Mesenchymal stem cell (in vitro differentiated cells and primary cell): ENCODE measurements around the gene TAS1R1.
"Not testable (repeated sequence)": the region's sequence is repeated elsewhere in the genome, so short reads cannot be mapped to it uniquely, and the experiment has no call there.

Experiments
- DNase-seq: peaks from one replicate; pipeline ENCODE4 v3.0.0-alpha.2; 2013
- H2AFZ ChIP-seq: one replicate; pipeline ENCODE4 v1.6.1; 2013; ENCODE audit warnings: low read depth, mild to moderate bottlenecking, control low read depth, inconsistent platforms, low read length, moderate library complexity
- H2AK5ac ChIP-seq: 2 replicates; pipeline ENCODE4 v1.6.1; 2013; ENCODE audit warnings: low read length, moderate library complexity, mild to moderate bottlenecking, inconsistent platforms; ENCODE audit not compliant: severe bottlenecking
- H2BK120ac ChIP-seq: one replicate; pipeline ENCODE4 v1.6.1; 2013; ENCODE audit warnings: low read depth, mild to moderate bottlenecking, inconsistent platforms, low read length, moderate library complexity
- H2BK12ac ChIP-seq, 2 experiments: one replicate each; pipeline ENCODE4 v1.6.1; 2013; ENCODE audit warnings: inconsistent platforms in 2 of 2, low read length in 2 of 2, mild to moderate bottlenecking in 2 of 2, moderate library complexity in 2 of 2, control low read depth in 1 of 2
- H2BK15ac ChIP-seq: one replicate; pipeline ENCODE4 v1.6.1; 2013; ENCODE audit warnings: mild to moderate bottlenecking, low read depth, inconsistent platforms; ENCODE audit not compliant: poor library complexity, severe bottlenecking
- H2BK5ac ChIP-seq: 2 replicates; pipeline ENCODE4 v1.6.1; 2013; ENCODE audit warnings: low read depth, mild to moderate bottlenecking, low read length, control low read depth, inconsistent platforms; ENCODE audit not compliant: poor library complexity, severe bottlenecking
- H3K14ac ChIP-seq, 2 experiments: one replicate each; pipeline ENCODE4 v1.6.1; 2013; ENCODE audit warnings: inconsistent platforms in 2 of 2, low read length in 2 of 2, control low read depth in 1 of 2, mild to moderate bottlenecking in 1 of 2, moderate library complexity in 1 of 2
- H3K18ac ChIP-seq, 2 experiments: one replicate each; pipeline ENCODE4 v1.6.1; 2013; ENCODE audit warnings: inconsistent platforms in 2 of 2, low read length in 2 of 2, control low read depth in 1 of 2, low read depth in 1 of 2, mild to moderate bottlenecking in 1 of 2
- H3K23ac ChIP-seq, 2 experiments: one replicate each; pipeline ENCODE4 v1.6.1; 2013; ENCODE audit warnings: inconsistent platforms in 2 of 2, low read length in 2 of 2, mild to moderate bottlenecking in 2 of 2, moderate library complexity in 2 of 2, control low read depth in 1 of 2
- H3K27ac ChIP-seq: 2 replicates; pipeline ENCODE4 v1.5.1; 2013; ENCODE audit warnings: mild to moderate bottlenecking, moderate library complexity, low read length, control low read depth, inconsistent platforms; ENCODE audit not compliant: poor library complexity, severe bottlenecking
- H3K27me3 ChIP-seq, 2 experiments: 2 replicates each; pipeline versions ENCODE4 v1.6.1 to v1.7.0; 2013; ENCODE audit warnings: low read length in 2 of 2, mild to moderate bottlenecking in 2 of 2, moderate library complexity in 2 of 2, control low read depth in 1 of 2, inconsistent platforms in 1 of 2; ENCODE audit not compliant: control insufficient read depth in 1 of 2, insufficient read depth in 1 of 2
- H3K36me3 ChIP-seq, 2 experiments: 2 replicates each; pipeline versions ENCODE4 v1.6.1 to v1.7.0; 2013; ENCODE audit warnings: low read length in 2 of 2, control low read depth in 1 of 2, inconsistent platforms in 1 of 2, low read depth in 1 of 2, mild to moderate bottlenecking in 1 of 2; ENCODE audit not compliant: insufficient read depth in 2 of 2, control insufficient read depth in 1 of 2
- H3K4ac ChIP-seq, 2 experiments: one replicate each; pipeline ENCODE4 v1.6.1; 2013; ENCODE audit warnings: inconsistent platforms in 2 of 2, low read length in 2 of 2, mild to moderate bottlenecking in 2 of 2, moderate library complexity in 2 of 2, control low read depth in 1 of 2, low read depth in 1 of 2
- H3K4me1 ChIP-seq: 2 replicates; pipeline ENCODE4 v1.6.1; 2013; ENCODE audit warnings: low read depth, low read length, control low read depth; ENCODE audit not compliant: control insufficient read depth, insufficient read depth
- H3K4me2 ChIP-seq: 2 replicates; pipeline ENCODE4 v1.6.1; 2013; ENCODE audit warnings: low read length, mild to moderate bottlenecking, inconsistent platforms; ENCODE audit not compliant: poor library complexity, severe bottlenecking
- H3K4me3 ChIP-seq, 2 experiments: 2 replicates each; pipeline versions ENCODE4 v1.5.1 to v1.7.0; 2013; ENCODE audit warnings: low read length in 2 of 2, mild to moderate bottlenecking in 2 of 2, control low read depth in 1 of 2, low read depth in 1 of 2; ENCODE audit not compliant: insufficient read depth in 1 of 2
- H3K79me1 ChIP-seq: replicated peaks from 2 replicates; pipeline ENCODE4 v1.6.1; 2013; ENCODE audit warnings: mild to moderate bottlenecking, control low read depth, low read length, inconsistent platforms; ENCODE audit not compliant: poor library complexity, severe bottlenecking
- H3K9ac ChIP-seq: 2 replicates; pipeline ENCODE4 v1.7.0; 2013; ENCODE audit warnings: mild to moderate bottlenecking, low read length, moderate library complexity
- H3K9me3 ChIP-seq: 2 replicates; pipeline ENCODE4 v1.7.0; 2013; ENCODE audit warnings: mild to moderate bottlenecking, low read length; ENCODE audit not compliant: control insufficient read depth
- H4K8ac ChIP-seq: one replicate; pipeline ENCODE4 v1.6.1; 2013; ENCODE audit warnings: inconsistent platforms, mild to moderate bottlenecking, low read length, moderate library complexity
- H4K91ac ChIP-seq: one replicate; pipeline ENCODE4 v1.6.1; 2013; ENCODE audit warnings: mild to moderate bottlenecking, low read length, inconsistent platforms
- WGBS: methylation state at CpG from one replicate; pipeline ENCODE4 v1.1.7; 2013; ENCODE audit warnings: mixed read lengths; 5-methylcytosine and 5-hydroxymethylcytosine counted together

The TAS1R1 gene

DNA sequence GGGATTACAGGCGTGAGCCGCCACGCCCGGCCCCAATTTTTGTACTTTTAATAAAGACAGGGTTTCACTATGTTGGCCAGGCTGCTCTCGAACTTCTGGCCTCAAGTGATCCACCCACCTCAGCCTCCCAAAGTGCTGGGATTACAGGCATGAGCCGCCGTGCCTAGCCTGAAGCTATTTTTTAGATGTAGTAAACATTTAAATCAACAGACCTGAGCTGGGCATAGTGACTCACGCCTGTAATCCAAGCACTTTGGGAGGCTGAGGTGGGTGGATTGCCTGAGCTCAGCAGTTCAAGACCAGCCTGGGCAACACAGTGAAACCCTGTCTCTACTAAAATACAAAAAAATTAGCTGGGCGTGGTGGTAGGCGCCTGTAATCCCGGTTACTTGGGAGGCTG, 4.1 kb downstream of the TAS1R1 start:
- not testable (repeated sequence) for H3K4me2 ChIP-seq, H3K79me1 ChIP-seq, H3K36me3 ChIP-seq, H3K27ac ChIP-seq, H3K4ac ChIP-seq, H2AK5ac ChIP-seq, H4K8ac ChIP-seq, H3K9me3 ChIP-seq, H2BK12ac ChIP-seq, H3K18ac ChIP-seq, H2AFZ ChIP-seq, H3K14ac ChIP-seq, H2BK120ac ChIP-seq, H2BK5ac ChIP-seq, H4K91ac ChIP-seq, H3K9ac ChIP-seq, H3K4me3 ChIP-seq, H3K4me1 ChIP-seq, H3K23ac ChIP-seq, DNase-seq, H2BK15ac ChIP-seq
- H3K27me3 ChIP-seq, result peaks cover 19% of the 10 kb centered on the region in 2 experiments
- 94% methylated on average over 11 of the region's 11 CpGs for WGBS

- H3K27ac ChIP-seq, result no peak overlapping the region
- no peak overlapping the region for H4K8ac ChIP-seq
- no peak overlapping the region for H3K4me3 ChIP-seq
- H3K4ac ChIP-seq, result no peak overlapping the region
- no peaks in the 10 kb centered on the region for H3K4me1 ChIP-seq
- peaks cover 9% of the 10 kb centered on the region for H3K9me3 ChIP-seq
- H2BK12ac ChIP-seq, result no peak overlapping the region
- 81% methylated on average over 9 of the region's 9 CpGs for WGBS
- no peaks in the 10 kb centered on the region for H3K79me1 ChIP-seq
- H4K91ac ChIP-seq, result no peak overlapping the region
- H3K9ac ChIP-seq, result no peak overlapping the region
- H3K23ac ChIP-seq, result no peak overlapping the region
- no peak overlapping the region for H2BK15ac ChIP-seq
- H2AK5ac ChIP-seq, result no peak overlapping the region
- H2BK120ac ChIP-seq, result no peak overlapping the region
- H2BK5ac ChIP-seq, result no peak overlapping the region
- no peak overlapping the region for H3K18ac ChIP-seq
- H3K36me3 ChIP-seq, result no peaks in the 10 kb centered on the region
- H3K27me3 ChIP-seq, result peaks cover 30% of the 10 kb centered on the region in 2 experiments
- no peak overlapping the region for H2AFZ ChIP-seq
- DNase-seq, result no peak
- H3K14ac ChIP-seq, result no peak overlapping the region
- H3K4me2 ChIP-seq, result no peak overlapping the region
Measured at GRCh38 chr1:6560267-6560666, 5.2 kb downstream of the TAS1R1 start.

DNA sequence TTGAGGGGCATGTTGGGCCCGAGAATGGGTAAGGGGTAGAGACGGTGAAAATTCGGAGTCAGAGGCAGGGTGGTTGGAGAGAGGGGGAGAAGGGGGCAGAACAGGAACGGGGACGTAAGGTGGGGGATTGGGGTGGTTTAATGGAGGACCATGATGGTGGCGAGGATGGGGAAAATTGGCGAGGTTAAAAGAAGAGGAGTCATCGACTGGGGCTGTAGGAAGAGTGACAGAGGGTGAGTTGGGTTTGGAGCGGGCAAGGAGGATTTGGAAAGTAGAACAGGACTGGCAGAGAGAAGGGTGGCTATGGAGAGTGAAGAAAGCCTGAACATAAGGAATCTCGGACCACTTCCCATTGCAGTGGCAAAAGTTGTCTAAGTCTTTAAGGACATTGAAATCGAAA, 13.9 kb downstream of the TAS1R1 start:
- H3K4me2 ChIP-seq, result no peak overlapping the region

GRCh38 chr1:6570100-6570499, 15.0 kb downstream of the TAS1R1 start:
- Histone ChIP-seq H2AFZ (no peak overlapping the region), H3K4me1 (peaks cover 3% of the 10 kb centered on the region), H3K27me3 (peaks cover 39 to 41% of the 10 kb centered on the region in 2 experiments), H4K91ac (no peak overlapping the region), H3K14ac (no peak overlapping the region), H3K4me3 (no peak overlapping the region), H3K4ac (no peak overlapping the region), H3K36me3 (no peaks in the 10 kb centered on the region), H3K27ac (no peak overlapping the region), H2BK15ac (no peak overlapping the region), H3K23ac (no peak overlapping the region), H3K79me1 (no peaks in the 10 kb centered on the region), H2AK5ac (no peak overlapping the region), H4K8ac (no peak overlapping the region), H3K9me3 (no peaks in the 10 kb centered on the region), H2BK120ac (no peak overlapping the region), H3K18ac (no peak overlapping the region), H3K9ac (no peak overlapping the region), H2BK12ac (no peak overlapping the region), H3K4me2 (no peak overlapping the region), H2BK5ac (no peak overlapping the region)
- no peak for DNase-seq
- 74% methylated on average over 3 of the region's 3 CpGs for WGBS

More for the DNA sequence above, 13.9 kb downstream of the TAS1R1 start:
- Histone ChIP-seq H4K8ac (no peak overlapping the region), H2BK5ac (no peak overlapping the region), H3K4ac (no peak overlapping the region), H3K27ac (no peak overlapping the region), H3K23ac (no peak overlapping the region), H2BK15ac (no peak overlapping the region), H2BK12ac (no peak overlapping the region), H3K18ac (no peak overlapping the region), H2AFZ (no peak overlapping the region), H3K27me3 (peaks cover 50 to 51% of the 10 kb centered on the region in 2 experiments), H3K9me3 (no peaks in the 10 kb centered on the region), H3K36me3 (no peaks in the 10 kb centered on the region), H3K4me1 (no peaks in the 10 kb centered on the region), H3K79me1 (no peaks in the 10 kb centered on the region), H3K9ac (no peak overlapping the region), H3K14ac (no peak overlapping the region), H2AK5ac (no peak overlapping the region), H3K4me3 (no peak overlapping the region), H2BK120ac (no peak overlapping the region), H4K91ac (no peak overlapping the region)
- WGBS, result 95% methylated on average over 11 of the region's 11 CpGs
- DNase-seq, result no peak
